ENCODE data around the gene SORCS1.

Gene SORCS1

DNA sequence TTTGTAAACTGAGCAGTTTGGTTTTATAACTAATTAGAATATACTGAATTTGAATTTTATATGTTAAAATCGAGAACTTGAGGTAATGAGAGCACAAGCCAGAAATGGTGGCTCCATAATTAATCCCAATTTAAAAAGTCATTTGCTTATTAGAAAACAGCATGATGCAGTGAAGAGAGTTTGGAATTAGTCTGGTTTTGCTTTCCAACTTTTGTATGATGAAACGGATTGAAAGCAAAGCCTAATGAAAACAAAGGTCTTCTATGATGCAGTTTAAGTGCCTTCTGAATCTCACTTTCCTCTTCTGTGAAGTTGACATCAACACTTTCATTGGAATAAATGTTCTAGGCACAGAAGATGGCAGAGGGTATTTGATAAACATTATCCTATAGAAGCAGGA lies 89.4 kb downstream of the SORCS1 start:
- H3K27ac ChIP-seq, result no peak overlapping the region
- TF ChIP-seq, protein P1, sequence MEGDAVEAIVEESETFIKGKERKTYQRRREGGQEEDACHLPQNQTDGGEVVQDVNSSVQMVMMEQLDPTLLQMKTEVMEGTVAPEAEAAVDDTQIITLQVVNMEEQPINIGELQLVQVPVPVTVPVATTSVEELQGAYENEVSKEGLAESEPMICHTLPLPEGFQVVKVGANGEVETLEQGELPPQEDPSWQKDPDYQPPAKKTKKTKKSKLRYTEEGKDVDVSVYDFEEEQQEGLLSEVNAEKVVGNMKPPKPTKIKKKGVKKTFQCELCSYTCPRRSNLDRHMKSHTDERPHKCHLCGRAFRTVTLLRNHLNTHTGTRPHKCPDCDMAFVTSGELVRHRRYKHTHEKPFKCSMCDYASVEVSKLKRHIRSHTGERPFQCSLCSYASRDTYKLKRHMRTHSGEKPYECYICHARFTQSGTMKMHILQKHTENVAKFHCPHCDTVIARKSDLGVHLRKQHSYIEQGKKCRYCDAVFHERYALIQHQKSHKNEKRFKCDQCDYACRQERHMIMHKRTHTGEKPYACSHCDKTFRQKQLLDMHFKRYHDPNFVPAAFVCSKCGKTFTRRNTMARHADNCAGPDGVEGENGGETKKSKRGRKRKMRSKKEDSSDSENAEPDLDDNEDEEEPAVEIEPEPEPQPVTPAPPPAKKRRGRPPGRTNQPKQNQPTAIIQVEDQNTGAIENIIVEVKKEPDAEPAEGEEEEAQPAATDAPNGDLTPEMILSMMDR (IDR thresholded peaks at IDR 0.05), result no peak
- H3K79me2 ChIP-seq, result no peaks in the 10 kb centered on the region
- H3K4me2 ChIP-seq (ENCODE audit: low read length), result no peak overlapping the region
- H3K36me3 ChIP-seq (ENCODE audit: control insufficient read depth, insufficient read depth, low read length), result no peaks in the 10 kb centered on the region
- H2AFZ ChIP-seq, result no peak overlapping the region
- no peaks in the 10 kb centered on the region for H3K27me3 ChIP-seq (ENCODE audit: control insufficient read depth, insufficient read depth, low read length)
- no peak overlapping the region for H3K9ac ChIP-seq
- no peaks in the 10 kb centered on the region for H3K4me1 ChIP-seq
- no peak overlapping the region for H3K4me3 ChIP-seq (ENCODE audit: low read depth, low read length)
- no peaks in the 10 kb centered on the region for H3K9me3 ChIP-seq (ENCODE audit: control insufficient read depth, low read length)

DNA sequence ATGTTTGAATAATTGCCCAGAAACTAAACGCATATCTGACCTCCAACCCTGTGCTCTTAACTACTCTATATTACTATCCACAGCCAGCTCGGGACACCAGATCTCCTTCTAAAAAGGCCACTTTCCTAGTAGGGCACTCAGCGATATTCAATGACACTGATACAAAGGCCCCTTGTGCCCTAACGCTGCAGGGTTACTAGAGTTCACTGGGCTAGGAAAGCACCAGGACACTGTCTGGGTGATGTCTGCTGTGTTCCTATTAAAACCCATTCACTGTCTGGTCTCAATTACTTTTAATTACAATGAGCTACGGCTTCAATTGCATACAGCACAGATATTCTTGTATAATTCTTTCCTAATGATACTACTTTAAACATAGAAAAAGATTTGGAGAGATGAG lies 91.7 kb downstream of the SORCS1 start:
- no peak overlapping the region for H3K4me2 ChIP-seq (ENCODE audit: low read length)
- no peak overlapping the region for H3K27ac ChIP-seq
- no peaks in the 10 kb centered on the region for H3K4me1 ChIP-seq
- H2AFZ ChIP-seq, result no peak overlapping the region
- no peaks in the 10 kb centered on the region for H3K36me3 ChIP-seq (ENCODE audit: control insufficient read depth, insufficient read depth, low read length)
- H3K4me3 ChIP-seq (ENCODE audit: low read depth, low read length), result no peak overlapping the region
- TF ChIP-seq, protein P1 (IDR thresholded peaks at IDR 0.05), result no peak
- H3K79me2 ChIP-seq, result no peaks in the 10 kb centered on the region
- no peaks in the 10 kb centered on the region for H3K9me3 ChIP-seq (ENCODE audit: control insufficient read depth, low read length)
- no peaks in the 10 kb centered on the region for H3K27me3 ChIP-seq (ENCODE audit: control insufficient read depth, insufficient read depth, low read length)
- no peak overlapping the region for H3K9ac ChIP-seq

DNA sequence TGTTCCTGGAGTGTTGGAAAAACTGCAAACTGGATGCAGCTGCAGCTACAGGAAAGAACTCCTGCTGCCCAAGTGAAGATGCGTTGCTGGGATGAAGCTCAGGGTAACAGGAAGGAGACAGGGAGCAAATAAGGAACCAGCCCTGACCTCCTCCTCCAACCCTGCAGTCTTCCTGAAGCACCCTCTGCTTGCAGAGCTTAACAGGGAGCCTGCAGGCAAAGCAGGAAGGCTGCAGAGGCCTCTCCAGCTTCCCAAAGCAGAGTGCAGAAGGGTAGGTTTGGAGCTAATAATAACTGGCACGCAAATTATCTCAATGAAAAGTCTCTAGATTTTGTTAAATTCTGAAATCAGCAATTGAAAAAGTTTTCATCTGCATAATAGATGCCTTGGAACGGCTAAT lies 92.5 kb downstream of the SORCS1 start:
- H3K79me2 ChIP-seq, result no peaks in the 10 kb centered on the region
- no peaks in the 10 kb centered on the region for H3K4me1 ChIP-seq
- no peak overlapping the region for H3K4me2 ChIP-seq (ENCODE audit: low read length)
- H3K27me3 ChIP-seq (ENCODE audit: control insufficient read depth, insufficient read depth, low read length), result no peaks in the 10 kb centered on the region
- H3K9me3 ChIP-seq (ENCODE audit: control insufficient read depth, low read length), result no peaks in the 10 kb centered on the region
- H3K36me3 ChIP-seq (ENCODE audit: control insufficient read depth, insufficient read depth, low read length), result no peaks in the 10 kb centered on the region
- H3K9ac ChIP-seq, result no peak overlapping the region
- TF ChIP-seq, protein P1 (IDR thresholded peaks at IDR 0.05), result no peak
- no peak overlapping the region for H2AFZ ChIP-seq
- no peak overlapping the region for H3K27ac ChIP-seq
- no peak overlapping the region for H3K4me3 ChIP-seq (ENCODE audit: low read depth, low read length)

DNA sequence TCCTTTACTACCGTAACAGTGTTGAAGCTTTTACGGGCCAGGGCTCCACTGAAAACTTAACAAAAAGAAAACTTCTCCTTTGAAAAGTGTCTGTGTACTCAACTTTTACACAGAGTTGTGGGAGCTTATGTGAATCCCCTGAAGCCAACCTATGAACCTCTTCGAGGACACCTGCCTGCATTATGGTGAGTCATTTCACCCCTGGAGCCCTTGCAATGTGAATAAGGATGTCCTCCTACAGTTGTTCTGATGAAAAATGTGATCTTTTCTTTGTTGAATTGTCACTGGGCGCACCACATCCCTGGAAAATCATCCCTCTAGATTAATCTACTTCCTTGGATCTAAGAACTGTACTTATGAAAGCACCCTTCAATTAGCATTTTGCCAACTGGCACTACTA lies 93.2 kb downstream of the SORCS1 start:
- Histone ChIP-seq H3K9ac (no peak overlapping the region), H3K79me2 (no peaks in the 10 kb centered on the region), H3K4me2 (ENCODE audit: low read length) (no peak overlapping the region), H3K4me3 (ENCODE audit: low read depth, low read length) (no peak overlapping the region), H3K36me3 (ENCODE audit: control insufficient read depth, insufficient read depth, low read length) (no peaks in the 10 kb centered on the region), H3K9me3 (ENCODE audit: control insufficient read depth, low read length) (no peaks in the 10 kb centered on the region), H3K27ac (no peak overlapping the region), H3K4me1 (no peaks in the 10 kb centered on the region), H2AFZ (no peak overlapping the region), H3K27me3 (ENCODE audit: control insufficient read depth, insufficient read depth, low read length) (no peaks in the 10 kb centered on the region)
- TF ChIP-seq, protein P1 (IDR thresholded peaks at IDR 0.05), result no peak

DNA sequence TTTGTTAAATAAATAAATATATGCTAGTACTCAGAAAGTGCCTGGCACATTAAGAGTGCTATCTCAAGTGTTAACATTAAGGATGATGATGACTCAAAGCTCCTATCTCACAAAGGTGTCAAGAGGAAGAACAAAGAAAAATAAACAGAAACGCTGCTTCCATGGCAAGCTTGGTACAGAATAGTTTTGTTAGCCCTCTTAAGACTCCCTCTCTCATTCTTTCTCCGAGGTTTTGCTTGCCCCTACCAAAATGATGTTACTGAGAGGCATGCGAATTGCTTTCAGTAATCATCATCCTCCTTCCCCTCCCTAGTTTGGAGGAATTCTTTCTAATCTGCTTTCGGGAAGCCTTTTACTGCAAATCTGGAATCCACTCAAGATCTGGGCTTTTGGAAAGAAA lies 96.7 kb downstream of the SORCS1 start:
- Histone ChIP-seq H3K4me3 (ENCODE audit: low read depth, low read length) (no peak overlapping the region), H3K9me3 (ENCODE audit: control insufficient read depth, low read length) (no peaks in the 10 kb centered on the region), H3K9ac (no peak overlapping the region), H2AFZ (no peak overlapping the region), H3K4me2 (ENCODE audit: low read length) (no peak overlapping the region), H3K36me3 (ENCODE audit: control insufficient read depth, insufficient read depth, low read length) (no peaks in the 10 kb centered on the region), H3K4me1 (no peaks in the 10 kb centered on the region), H3K27ac (no peak overlapping the region), H3K79me2 (no peaks in the 10 kb centered on the region), H3K27me3 (ENCODE audit: control insufficient read depth, insufficient read depth, low read length) (no peaks in the 10 kb centered on the region)
- TF ChIP-seq, protein P1 (IDR thresholded peaks at IDR 0.05), result no peak
